ENCODE data around the gene FZR1.

DNA sequence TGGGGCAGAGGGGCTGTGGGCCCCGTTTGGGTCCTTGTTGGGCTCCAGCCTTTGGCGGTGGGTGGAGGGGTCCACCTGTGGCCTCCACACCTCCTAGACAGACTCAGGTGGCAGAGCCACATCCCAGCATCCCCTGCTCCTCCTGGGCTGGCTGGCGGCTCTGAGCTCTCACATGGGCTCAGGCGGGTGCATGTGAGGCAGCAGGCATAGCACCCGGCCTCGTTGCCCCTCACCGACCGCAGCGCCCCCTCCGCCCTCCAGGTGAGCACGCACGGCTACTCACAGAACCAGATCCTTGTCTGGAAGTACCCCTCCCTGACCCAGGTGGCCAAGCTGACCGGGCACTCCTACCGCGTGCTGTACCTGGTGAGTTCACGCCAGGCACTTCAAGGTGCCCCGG is 26.9 kb downstream of the FZR1 start:
- TF ChIP-seq, protein P1, sequence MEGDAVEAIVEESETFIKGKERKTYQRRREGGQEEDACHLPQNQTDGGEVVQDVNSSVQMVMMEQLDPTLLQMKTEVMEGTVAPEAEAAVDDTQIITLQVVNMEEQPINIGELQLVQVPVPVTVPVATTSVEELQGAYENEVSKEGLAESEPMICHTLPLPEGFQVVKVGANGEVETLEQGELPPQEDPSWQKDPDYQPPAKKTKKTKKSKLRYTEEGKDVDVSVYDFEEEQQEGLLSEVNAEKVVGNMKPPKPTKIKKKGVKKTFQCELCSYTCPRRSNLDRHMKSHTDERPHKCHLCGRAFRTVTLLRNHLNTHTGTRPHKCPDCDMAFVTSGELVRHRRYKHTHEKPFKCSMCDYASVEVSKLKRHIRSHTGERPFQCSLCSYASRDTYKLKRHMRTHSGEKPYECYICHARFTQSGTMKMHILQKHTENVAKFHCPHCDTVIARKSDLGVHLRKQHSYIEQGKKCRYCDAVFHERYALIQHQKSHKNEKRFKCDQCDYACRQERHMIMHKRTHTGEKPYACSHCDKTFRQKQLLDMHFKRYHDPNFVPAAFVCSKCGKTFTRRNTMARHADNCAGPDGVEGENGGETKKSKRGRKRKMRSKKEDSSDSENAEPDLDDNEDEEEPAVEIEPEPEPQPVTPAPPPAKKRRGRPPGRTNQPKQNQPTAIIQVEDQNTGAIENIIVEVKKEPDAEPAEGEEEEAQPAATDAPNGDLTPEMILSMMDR (conservative IDR thresholded peaks at IDR 0.05): no peak
- no peak for TF ChIP-seq EZH2 (IDR thresholded peaks at IDR 0.05; ENCODE audit: low read depth)
